Measurements from ENCODE around the gene SLC47A1.

DNA sequence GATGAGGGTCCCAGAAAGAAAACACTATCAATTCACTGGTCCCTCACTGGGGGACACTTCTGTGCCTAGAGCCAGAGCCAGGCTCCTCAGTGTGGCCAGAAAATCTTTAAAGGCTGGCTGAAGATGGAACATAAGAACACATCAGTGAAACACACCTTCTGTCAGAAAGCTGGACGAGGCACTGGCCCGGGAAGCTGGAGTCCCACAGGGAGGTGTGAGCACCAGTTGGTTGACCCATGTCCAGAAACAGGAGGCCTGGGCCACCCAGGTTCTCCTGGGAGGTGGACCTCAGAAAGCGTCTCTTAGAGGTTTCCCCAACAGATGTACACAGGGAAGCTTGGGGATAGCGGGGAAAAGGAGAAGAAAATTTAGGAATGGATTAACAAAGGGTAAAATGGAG lies 58.7 kb downstream of the SLC47A1 start:
- TF ChIP-seq POLR2AphosphoS5 (IDR thresholded peaks at IDR 0.05; ENCODE audit: low read depth) = no peak
- TF ChIP-seq, protein P1, sequence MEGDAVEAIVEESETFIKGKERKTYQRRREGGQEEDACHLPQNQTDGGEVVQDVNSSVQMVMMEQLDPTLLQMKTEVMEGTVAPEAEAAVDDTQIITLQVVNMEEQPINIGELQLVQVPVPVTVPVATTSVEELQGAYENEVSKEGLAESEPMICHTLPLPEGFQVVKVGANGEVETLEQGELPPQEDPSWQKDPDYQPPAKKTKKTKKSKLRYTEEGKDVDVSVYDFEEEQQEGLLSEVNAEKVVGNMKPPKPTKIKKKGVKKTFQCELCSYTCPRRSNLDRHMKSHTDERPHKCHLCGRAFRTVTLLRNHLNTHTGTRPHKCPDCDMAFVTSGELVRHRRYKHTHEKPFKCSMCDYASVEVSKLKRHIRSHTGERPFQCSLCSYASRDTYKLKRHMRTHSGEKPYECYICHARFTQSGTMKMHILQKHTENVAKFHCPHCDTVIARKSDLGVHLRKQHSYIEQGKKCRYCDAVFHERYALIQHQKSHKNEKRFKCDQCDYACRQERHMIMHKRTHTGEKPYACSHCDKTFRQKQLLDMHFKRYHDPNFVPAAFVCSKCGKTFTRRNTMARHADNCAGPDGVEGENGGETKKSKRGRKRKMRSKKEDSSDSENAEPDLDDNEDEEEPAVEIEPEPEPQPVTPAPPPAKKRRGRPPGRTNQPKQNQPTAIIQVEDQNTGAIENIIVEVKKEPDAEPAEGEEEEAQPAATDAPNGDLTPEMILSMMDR (IDR thresholded peaks at IDR 0.05; ENCODE audit: insufficient read depth, low read length) = no peak
- TF ChIP-seq, protein P2, sequence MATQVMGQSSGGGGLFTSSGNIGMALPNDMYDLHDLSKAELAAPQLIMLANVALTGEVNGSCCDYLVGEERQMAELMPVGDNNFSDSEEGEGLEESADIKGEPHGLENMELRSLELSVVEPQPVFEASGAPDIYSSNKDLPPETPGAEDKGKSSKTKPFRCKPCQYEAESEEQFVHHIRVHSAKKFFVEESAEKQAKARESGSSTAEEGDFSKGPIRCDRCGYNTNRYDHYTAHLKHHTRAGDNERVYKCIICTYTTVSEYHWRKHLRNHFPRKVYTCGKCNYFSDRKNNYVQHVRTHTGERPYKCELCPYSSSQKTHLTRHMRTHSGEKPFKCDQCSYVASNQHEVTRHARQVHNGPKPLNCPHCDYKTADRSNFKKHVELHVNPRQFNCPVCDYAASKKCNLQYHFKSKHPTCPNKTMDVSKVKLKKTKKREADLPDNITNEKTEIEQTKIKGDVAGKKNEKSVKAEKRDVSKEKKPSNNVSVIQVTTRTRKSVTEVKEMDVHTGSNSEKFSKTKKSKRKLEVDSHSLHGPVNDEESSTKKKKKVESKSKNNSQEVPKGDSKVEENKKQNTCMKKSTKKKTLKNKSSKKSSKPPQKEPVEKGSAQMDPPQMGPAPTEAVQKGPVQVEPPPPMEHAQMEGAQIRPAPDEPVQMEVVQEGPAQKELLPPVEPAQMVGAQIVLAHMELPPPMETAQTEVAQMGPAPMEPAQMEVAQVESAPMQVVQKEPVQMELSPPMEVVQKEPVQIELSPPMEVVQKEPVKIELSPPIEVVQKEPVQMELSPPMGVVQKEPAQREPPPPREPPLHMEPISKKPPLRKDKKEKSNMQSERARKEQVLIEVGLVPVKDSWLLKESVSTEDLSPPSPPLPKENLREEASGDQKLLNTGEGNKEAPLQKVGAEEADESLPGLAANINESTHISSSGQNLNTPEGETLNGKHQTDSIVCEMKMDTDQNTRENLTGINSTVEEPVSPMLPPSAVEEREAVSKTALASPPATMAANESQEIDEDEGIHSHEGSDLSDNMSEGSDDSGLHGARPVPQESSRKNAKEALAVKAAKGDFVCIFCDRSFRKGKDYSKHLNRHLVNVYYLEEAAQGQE (IDR thresholded peaks at IDR 0.05; ENCODE audit: insufficient replicate concordance, low read depth) = no peak
- TF ChIP-seq SPI1 (IDR thresholded peaks at IDR 0.05; ENCODE audit: borderline replicate concordance, low read depth) = no peak
